MM.1S (cell line): ENCODE measurements around the gene OR13C9.
"Not testable (repeated sequence)": the region's sequence is repeated elsewhere in the genome, so short reads cannot be mapped to it uniquely, and the experiment has no call there.

Experiments used
- EZH2 ChIP-seq: fragments of 300-600 bp; sonication (generic); optimal IDR thresholded peaks from 2 replicates; pipeline ENCODE3; 2017; ENCODE audit warnings: low read depth, mild to moderate bottlenecking, antibody characterized with exemption, low read length, mixed read lengths
- TF ChIP-seq, protein P1 (sequence below): fragments of 300-600 bp; sonication (generic); IDR thresholded peaks from 2 replicates; pipeline ENCODE4 v1.5.1; 2016; ENCODE audit warnings: antibody characterized with exemption, low read length, mixed read lengths

- TF ChIP-seq EZH2: not testable (repeated sequence)
- TF ChIP-seq, protein P1, sequence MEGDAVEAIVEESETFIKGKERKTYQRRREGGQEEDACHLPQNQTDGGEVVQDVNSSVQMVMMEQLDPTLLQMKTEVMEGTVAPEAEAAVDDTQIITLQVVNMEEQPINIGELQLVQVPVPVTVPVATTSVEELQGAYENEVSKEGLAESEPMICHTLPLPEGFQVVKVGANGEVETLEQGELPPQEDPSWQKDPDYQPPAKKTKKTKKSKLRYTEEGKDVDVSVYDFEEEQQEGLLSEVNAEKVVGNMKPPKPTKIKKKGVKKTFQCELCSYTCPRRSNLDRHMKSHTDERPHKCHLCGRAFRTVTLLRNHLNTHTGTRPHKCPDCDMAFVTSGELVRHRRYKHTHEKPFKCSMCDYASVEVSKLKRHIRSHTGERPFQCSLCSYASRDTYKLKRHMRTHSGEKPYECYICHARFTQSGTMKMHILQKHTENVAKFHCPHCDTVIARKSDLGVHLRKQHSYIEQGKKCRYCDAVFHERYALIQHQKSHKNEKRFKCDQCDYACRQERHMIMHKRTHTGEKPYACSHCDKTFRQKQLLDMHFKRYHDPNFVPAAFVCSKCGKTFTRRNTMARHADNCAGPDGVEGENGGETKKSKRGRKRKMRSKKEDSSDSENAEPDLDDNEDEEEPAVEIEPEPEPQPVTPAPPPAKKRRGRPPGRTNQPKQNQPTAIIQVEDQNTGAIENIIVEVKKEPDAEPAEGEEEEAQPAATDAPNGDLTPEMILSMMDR: not testable (repeated sequence)
These were observed 18.7 kb downstream of the OR13C9 start, which contains the start of gene OR13C5 for GRCh38 chr9:104599313-104599712.
